GM18870 (cell line): Measurements from ENCODE around the gene FGF9.

ENCODE experiments used
- ATAC-seq: cut with Tn5 transposase; IDR thresholded peaks from one replicate; pipeline ENCODE4 v1.9.1; 2021; ENCODE audit warnings: moderate library complexity; ENCODE audit not compliant: unreplicated experiment

The FGF9 gene

GRCh38 chr13:21752501-21752900 is 81.6 kb downstream of the FGF9 start:
- no peak for ATAC-seq

- ATAC-seq: no peak
Measured at GRCh38 chr13:21753117-21753729, 82.3 kb downstream of the FGF9 start.
